ENCODE results near the gene IFI27L2. TPM values are rescaled to one million over a fixed set of nuclear protein-coding genes. Genes with fewer than 3 reads are reported as not detected.

IFI27L2 gene
- total and polyA plus RNA-seq, 2 of the 8 experiments (the other 6 are each of a cell fraction or from before 2014, with no cell fraction given): 14.0 to 69.6 TPM

DNA sequence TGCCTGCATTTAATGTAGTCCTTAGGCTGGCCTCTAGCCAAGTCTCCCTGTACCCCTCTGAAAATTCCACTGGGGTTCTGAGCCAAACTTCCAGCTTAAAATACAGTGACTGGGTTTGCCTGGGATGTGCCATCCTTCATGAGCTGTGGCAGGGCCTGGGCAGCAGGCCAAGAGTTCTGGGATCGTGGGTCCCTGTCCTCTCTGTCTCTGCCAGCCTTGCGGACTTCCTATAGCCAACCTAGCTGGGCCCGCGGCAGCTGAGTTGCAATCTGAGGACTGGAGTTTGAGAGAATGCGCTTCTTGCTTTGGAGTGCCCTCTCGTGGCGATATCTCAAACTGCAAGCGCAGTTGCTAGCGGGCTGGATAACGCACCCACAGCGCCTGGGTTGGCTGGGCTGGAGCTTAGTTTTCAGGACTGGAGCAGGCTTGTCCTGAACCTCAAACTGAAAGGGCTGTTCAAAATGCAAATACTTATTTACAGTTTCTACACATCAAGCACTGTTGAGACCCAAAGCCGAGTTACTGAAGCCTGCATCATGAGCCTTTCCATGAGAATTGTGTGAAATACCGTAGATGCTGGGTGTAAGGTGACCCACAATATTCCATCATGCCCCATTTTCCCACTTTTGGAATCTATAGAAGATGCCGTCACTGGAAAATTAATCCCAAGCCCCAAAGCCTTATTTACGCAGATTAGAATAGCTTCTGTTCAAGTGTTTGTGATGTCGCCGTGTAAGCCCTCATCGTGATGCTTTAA lies 7.3 kb upstream of the IFI27L2 start (continued):
- TF ChIP-seq PHF8 (conservative IDR thresholded peaks at IDR 0.05; ENCODE audit: low read depth, low read length) (no peak), KDM5A (IDR thresholded peaks at IDR 0.05; ENCODE audit: low read length) (no peak), SIX5 (IDR thresholded peaks at IDR 0.05; ENCODE audit: low read depth, low read length) (no peak), JUN (IDR thresholded peaks at IDR 0.05; ENCODE audit: low read depth, low read length) (no peak), HDAC2 (IDR thresholded peaks at IDR 0.05; ENCODE audit: borderline replicate concordance in 1 of 2, low read depth in 2 of 2, low read length in 2 of 2) (no peak), TCF12 (IDR thresholded peaks at IDR 0.05; ENCODE audit: low read depth, low read length) (no peak), ASH2L (IDR thresholded peaks at IDR 0.05; ENCODE audit: low read length) (no peak), EP300 (IDR thresholded peaks at IDR 0.05; ENCODE audit: borderline replicate concordance in 1 of 2, low read depth in 2 of 2, low read length in 2 of 2) (no peak)
- TF ChIP-seq, protein P1, sequence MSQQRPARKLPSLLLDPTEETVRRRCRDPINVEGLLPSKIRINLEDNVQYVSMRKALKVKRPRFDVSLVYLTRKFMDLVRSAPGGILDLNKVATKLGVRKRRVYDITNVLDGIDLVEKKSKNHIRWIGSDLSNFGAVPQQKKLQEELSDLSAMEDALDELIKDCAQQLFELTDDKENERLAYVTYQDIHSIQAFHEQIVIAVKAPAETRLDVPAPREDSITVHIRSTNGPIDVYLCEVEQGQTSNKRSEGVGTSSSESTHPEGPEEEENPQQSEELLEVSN (IDR thresholded peaks at IDR 0.05): no peak
- TF ChIP-seq, protein P2, sequence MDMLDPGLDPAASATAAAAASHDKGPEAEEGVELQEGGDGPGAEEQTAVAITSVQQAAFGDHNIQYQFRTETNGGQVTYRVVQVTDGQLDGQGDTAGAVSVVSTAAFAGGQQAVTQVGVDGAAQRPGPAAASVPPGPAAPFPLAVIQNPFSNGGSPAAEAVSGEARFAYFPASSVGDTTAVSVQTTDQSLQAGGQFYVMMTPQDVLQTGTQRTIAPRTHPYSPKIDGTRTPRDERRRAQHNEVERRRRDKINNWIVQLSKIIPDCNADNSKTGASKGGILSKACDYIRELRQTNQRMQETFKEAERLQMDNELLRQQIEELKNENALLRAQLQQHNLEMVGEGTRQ (IDR thresholded peaks at IDR 0.05; ENCODE audit: low read length): no peak
- TF ChIP-seq, protein P3, sequence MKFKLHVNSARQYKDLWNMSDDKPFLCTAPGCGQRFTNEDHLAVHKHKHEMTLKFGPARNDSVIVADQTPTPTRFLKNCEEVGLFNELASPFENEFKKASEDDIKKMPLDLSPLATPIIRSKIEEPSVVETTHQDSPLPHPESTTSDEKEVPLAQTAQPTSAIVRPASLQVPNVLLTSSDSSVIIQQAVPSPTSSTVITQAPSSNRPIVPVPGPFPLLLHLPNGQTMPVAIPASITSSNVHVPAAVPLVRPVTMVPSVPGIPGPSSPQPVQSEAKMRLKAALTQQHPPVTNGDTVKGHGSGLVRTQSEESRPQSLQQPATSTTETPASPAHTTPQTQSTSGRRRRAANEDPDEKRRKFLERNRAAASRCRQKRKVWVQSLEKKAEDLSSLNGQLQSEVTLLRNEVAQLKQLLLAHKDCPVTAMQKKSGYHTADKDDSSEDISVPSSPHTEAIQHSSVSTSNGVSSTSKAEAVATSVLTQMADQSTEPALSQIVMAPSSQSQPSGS (IDR thresholded peaks at IDR 0.05; ENCODE audit: low read length): 0 out of 2 replicates have a peak, but pooled peaks have one; percentile 33
